HG02610 (cell line): ENCODE measurements around the gene CCND1.

Experiments
- ATAC-seq: cut with Tn5 transposase; IDR thresholded peaks from one replicate; pipeline ENCODE4 v1.9.1; 2021; ENCODE audit warnings: mild to moderate bottlenecking, moderate library complexity; ENCODE audit not compliant: unreplicated experiment

CCND1 gene

DNA sequence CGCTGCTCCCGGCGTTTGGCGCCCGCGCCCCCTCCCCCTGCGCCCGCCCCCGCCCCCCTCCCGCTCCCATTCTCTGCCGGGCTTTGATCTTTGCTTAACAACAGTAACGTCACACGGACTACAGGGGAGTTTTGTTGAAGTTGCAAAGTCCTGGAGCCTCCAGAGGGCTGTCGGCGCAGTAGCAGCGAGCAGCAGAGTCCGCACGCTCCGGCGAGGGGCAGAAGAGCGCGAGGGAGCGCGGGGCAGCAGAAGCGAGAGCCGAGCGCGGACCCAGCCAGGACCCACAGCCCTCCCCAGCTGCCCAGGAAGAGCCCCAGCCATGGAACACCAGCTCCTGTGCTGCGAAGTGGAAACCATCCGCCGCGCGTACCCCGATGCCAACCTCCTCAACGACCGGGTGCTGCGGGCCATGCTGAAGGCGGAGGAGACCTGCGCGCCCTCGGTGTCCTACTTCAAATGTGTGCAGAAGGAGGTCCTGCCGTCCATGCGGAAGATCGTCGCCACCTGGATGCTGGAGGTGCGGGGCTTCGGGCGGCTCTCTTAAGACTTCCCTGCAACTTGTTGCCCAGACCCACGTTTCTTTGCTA, at the start of gene CCND1:
Gene CCND1, plus strand, starts transcription at position 162 of the 587 bp plus-strand sequence. Its CDS starts 158 bp downstream, at position 320.
- no peak for ATAC-seq

DNA sequence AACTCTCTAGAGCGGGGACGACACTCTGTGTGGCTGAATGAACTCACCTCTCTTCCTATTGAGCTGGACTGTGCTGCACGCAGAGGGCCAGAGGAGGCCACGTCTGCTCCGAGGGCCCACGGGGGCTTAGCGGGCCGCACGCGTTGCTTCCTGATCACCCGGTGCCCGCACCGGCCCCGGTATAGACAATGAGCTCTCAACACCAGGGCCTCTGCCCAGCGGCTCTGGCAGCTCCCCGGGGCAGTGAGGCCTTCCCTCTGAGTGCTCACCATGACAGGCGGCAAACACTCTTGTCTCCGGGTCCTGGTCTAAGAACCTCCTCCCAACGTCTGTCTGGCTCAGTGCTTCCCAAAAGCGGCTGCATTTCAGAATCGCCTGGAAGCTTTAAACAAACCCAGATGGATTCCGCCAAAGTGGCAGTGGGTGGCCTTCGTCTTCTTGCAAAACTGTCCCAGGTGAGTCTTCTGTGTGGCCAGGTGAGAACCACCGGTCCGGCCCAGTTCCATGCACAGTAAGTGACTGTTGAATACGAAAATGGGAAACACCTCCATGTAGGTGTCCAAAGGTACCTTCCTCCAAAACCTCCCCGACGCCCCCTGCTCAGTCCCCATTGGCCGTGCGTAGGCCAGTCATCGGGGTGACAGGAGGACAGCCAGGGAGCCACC, 47.8 kb upstream of the CCND1 start:
- no peak for ATAC-seq

DNA sequence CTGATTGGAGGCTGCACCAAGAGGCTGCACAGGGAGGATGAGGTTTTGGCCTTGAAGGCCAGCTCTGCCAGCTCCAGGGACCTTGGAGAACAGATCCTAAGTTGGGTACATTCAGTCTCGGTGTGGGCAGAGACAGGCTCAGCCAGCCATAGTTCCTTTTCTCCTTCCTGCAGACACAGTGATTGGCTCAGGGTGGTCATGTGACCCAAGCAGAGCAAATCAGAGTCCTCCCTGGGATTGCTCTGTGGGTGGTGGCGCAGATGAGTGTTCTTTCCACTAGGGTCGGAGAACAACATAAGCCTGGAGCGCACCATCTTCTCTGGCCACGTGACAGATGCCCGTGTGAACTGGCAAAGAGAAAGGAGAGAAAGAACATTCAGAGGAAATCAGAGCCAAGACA, 47.1 kb upstream of the CCND1 start:
- no peak for ATAC-seq

DNA sequence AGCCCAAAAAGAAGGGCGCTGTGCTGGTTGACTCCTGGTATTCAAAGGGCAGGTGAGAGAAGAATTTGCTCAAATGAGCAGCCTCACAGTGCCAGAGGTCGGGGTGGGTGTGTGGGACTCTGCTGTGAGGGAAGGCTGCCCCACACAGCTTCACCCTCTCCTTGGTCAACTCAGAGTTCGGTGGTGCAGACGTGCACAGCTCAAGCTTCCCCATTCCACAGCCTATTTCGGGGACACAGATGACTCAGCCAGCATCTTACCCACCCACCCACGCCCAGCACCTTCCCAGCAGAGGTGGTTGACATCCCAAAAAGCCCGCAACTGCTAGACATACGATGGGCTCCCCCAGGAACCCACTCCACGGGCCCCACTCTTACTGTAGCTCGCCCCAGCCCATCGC, 46.5 kb upstream of the CCND1 start:
- no peak for ATAC-seq

DNA sequence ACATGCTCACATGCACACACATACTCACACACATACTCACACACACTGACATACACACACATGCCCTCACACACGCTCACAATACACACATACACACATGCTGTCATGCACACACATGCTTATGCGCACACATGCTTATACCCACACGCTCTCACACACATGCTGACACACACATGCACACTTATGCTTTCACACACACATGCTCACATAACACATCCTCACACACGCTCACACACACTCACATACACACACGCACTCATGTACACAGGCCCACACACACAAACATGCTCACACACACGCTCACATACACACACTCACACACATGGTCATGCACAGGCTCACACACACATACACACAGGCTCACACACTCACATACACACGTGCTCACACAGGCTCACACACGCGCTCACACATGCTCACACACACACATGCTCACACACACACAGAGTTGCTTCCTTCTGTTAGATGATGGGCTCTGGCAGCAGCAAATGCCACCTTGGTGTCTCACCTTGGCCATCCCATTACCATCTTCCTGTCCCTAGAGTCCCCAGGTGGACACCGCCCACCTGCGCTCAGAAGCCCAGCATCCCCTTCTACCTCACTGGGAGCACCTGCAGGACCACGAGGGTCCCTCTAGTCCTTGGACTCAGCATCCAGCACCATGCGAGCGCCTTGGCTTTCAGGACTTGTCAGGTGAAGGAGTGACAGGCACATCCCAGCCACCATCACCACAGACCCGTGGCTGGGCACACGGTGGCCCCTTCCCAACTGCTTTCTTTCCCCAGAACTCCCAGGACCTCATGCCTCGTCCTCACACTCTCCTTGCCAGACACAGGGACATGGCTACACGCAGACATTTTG, 44.9 kb upstream of the CCND1 start:
- ATAC-seq, result no peak

DNA sequence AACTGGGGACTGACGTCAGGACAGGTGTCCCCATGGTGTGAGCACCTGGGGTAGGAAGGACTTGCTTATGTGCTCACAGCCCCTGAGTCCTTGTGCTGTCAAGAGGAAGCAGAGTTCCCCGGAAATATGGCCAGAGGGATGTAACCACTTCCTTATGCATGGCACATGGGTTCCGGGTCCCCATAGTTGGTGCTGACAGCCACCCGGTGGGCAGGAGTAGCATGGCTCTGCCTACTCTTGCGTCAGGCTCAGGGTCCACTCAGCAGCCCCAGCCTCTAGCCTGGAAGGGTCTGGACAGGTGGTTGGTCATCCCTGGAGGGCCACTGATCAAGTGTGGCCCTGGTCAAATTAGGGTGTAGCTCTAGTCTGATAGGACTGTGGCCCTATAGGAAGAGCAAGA, 42.8 kb upstream of the CCND1 start:
- ATAC-seq, result no peak

DNA sequence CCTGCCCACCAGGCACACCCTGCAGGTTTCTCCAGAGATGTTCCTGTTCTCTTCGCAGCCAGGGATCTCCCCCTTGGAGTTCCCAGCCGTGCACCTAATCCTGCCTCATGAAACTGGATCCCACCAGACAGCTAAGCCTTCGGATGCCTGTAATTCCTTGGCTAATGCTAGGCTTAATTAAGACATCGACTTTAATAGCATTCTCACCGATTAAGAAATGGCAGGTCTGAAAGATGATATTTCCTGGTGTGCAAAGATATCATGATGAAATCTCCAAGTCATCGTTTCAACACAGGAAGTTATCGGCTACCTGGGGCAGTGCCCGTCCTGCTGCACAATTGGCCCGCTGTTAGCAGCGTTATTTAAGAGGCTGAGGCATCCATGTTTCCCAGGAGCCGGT, 41.5 kb upstream of the CCND1 start:
- ATAC-seq, result no peak

DNA sequence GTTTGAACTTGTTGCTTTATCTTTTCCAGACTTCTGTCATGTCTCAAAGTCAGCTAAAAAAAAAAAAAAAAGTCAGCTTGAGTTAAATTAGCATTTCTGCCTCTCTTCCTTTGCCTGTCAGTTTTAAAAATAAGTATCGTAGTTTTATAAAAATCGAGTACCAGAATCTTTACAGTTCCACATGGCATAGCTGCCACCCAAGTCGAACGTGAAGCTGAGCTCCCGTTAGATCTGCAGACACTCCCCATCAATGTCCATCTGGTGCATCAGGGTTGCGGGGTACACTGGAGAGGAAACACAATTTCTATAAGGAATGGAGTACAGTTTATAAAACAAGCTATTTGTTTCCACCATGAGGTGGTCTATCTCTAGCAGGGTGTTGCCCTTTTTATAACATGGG, 41.0 kb upstream of the CCND1 start:
- no peak for ATAC-seq

DNA sequence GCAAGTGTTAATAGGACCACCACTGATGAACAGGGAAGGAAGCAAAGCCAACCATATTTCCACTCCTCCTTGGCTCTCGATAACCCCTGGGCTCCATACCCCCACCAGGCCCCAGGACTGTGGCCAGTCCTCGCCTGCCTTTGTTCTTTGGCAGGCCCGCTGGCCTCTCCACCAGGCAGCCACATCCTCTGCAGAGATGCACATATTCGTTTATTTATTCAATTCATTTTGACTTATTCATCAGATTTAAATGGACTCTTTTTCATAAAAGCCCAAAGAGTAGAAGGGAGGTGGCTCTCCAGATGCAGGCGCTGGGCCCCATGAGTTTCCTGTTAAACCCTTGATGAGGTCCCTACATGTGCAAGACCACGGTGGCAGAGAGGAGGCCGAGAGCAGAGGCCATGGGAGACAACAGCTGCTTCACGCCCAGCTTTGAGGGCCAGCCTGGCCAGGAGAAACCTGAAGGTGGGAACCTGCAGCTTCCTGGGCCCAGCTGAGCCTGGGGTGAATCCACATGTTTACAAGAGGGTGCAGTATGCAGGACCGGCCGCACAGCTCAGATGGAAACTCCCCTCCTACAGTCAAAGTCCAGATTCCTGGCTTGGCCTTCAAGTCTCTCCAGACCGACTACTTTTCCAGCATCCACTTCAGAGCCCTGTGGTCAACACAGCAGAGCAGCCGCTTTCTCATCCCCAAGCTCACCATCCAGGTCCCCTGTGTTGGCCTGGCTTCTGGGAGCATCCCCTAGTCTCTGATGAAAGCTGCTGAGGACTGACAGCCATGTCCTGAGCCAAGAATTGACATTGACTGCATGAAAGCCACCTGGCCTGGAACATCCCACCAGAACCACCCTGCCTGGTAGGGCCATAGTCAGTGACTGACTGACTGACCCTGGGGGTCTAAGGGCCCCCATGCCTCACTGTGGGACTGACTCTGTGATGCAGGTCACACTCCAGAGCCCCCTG, 39.7 kb upstream of the CCND1 start:
- no peak for ATAC-seq

DNA sequence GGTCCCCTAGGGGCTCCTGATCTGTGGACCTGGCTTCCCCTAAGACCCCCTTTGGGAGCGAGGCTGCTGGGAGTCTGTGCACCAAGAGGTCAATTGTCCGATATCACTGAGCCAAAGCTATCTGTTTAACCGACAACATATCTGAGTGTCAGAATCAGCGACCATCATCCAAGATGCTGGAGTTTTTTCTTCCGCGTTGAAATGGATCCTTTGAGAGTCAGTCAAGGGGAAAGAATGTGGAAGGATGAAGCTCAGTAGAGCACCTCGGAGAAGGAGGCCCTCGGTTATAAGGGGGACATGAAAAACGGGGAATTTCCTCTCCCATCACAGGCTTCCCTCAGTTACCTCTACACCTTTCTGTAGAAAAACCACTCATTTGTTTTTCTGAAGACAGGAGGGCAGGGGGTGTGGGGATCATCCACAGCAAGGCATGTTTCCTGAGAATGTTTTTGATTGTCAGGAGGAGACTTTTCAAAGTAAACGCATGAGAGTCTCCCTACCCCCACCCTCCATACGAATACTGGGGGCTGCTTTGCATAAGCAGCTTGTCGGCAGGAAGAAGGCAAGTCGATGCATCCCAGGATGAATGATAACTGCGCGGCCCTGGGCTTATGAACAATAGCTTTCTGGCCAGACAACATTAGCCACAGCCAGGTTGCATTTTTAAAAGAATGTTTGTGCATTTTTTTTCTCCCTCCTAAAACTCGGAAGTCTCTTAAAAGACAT, 37.7 kb upstream of the CCND1 start:
- ATAC-seq, result no peak

DNA sequence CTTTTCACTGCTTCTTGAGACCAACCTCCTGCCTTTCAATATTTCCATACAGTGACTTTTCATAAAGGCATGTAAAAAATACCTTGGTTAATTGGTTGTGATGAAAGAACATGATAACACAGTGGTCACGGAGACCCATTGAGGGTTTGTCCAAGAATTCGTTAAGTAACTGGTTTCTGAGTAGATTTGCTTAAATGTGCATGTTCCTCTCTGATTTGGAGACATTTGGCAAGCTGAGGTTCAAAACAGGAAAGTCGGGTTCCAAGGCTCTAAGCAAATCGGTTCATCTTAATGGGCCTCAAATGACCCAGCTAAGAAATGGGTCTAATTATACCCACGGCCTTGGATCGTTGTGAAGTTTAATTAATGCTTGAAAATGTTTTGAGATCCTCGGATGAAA, 36.9 kb upstream of the CCND1 start:
- no peak for ATAC-seq

DNA sequence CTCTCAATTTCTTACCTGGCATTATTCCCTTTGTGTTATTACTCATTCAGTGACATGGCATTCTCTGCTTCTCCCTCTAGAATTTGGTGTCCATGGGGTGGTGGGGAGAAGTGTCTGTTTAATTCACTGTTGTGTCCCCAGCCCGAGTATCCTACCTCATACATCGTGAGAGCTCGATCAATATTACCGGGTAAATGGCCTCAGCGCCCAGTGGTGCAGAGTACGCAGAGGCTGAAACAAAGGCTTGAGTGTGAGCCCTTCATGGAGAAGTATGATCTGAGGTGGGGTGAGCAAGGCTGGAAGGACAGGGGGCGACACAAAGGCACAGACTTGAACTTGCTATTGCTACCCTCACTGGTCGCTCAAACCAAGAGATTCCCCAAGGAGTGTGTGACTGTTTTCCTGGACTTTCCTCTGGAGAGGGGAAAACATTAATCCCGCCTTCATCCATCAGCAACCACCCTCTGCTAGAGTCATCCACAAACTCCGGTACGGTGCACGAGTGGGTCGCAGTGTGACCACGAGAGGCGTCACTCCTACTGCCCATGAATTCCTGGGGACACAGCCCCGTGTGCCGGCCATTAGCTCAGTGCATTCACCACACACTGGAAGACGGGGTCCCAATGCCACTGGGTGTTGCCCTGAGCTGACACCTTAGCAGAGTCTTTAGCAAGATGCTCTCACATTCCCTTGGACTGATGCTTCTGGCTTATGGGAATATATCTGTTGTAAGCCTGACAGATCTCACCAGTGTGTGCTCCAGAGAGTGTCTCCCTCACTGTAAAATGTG, 35.0 kb upstream of the CCND1 start:
- no peak for ATAC-seq

DNA sequence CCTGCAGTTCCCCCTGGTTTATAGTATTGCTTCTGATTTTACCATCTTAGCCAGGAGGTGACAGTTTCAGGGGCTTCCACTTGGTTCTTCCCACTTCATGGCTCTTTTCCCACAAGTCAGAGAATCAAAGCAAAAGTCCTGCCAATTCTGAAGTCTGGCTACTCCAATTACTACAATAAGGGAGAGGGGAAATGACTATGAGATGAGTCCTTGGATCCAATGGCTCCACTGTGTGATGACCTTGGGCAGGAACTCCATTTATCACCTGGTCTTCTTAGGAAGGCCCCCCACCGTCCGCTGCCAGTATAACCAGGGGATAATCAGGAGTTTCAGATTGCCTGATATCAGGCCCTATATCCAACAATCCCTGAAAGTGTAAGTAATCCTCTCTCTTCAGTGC, 31.6 kb upstream of the CCND1 start:
- ATAC-seq, result no peak

DNA sequence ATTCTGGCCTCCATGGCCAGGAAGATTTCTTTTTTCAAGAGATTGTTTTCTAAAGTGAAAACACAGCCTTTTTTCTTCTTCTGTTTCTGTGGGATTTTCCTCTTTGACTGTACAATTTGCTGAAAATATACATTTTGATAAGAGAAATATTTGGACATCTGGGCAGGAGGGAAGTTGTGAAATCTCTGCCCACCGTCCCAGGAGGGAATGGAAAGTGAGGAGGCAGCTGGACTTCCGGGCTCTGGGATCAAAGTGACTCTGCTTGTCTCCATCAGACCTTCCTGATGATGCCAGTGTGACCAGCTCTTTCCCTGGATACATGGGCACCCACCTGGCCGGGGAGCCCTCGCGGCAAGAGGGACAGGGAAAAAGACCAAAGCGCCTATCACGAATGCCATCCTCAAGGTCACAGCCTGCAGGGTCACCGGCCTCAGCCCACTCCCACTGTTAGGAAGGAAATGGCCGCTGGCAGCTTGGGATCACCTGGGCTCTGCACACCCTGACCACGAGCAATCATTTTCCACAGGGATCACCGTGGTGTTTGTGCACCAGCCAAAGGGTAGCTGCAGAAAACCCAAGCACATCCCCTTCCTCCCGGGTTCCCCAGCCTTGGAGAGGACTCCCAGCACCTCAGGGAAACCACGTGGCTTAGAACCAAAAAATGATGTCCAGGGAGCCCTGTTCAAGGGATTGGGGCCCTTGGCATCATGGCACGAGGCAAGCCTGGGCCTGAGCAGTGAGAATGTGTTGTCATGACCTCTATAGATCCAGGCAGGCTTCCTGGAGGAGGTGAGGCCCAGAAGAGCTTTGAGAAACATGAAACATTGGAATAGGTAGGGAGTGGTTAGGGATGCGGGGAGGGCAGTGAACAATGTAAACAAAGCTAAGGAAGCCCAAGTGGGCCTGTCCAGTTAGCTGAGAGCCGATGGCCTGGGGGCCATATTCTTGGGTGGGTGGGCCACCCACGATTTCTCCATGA, 29.1 kb upstream of the CCND1 start:
- no peak for ATAC-seq

DNA sequence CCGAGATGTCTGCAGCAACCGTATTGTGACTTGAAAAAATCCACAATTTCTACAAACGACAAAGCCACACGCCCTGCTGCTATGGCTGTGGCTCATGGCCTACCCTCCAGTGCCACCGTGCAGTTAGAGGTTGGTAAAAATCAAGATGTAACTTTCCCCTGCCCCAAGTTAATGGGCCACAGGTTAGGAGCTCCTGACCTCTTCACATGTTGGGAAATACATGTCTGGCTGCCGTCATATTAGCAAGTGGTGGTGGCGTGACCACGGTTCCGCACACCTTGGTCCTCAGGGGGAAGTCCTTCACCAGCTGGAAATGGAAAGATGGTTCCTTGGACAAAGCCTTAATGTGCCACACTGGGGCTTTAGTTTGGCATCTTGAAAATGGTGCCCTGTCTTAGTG, 27.4 kb upstream of the CCND1 start:
- no peak for ATAC-seq

DNA sequence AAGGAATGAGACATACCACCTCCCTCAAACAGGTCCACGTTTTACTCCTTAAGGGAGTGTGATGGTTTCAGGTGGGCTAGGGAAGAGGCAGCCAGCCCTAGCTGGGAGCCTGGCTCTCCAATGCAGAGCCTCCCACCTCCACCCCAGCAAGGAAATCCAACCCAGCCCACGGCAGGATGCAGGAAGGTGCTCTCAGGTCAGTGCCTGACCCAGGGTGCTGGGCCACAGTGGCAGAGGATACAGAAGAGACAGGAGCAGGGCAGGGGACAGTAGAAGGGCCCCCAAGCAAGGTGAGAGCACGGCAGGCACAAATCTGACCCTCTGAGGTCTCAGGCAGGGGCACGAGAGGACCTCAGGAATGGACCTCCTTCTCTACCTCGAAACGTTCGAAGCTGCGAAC, 26.9 kb upstream of the CCND1 start:
- no peak for ATAC-seq

DNA sequence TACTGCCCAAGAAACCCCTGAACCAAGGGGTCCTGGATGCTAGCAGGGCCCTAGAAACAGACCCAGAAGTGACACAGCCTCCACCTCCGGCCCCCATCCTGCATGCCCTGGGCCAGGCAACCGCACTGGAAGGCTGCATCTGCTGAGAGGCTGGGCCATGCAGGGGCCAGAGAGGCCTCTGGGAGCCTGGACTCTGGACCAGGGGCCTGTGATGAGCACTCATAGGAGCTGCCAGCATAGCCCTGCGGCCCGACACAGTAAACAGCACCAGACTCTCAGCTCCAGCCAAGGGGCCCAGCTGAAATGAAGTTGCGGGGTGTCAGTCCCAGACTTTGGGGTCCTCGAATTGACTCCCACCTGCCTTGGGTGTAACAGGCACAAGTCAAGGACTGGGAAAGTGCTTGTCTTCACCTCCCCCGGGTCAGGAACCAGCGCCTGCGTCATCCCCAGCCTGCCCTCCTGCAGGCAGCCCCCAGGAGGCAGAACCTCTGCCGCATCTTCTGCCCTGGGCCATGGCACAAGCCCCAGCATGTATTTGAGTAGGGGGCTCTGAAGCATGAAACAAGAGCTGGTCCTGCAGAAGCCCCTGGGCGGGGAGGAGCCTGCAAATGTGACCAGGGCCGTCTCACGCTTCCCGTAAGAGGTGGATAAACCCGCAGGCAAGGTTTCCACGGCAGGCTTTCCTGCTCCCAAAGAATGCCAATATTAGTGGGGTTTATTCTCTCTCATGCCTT, 25.2 kb upstream of the CCND1 start:
- ATAC-seq, result no peak

DNA sequence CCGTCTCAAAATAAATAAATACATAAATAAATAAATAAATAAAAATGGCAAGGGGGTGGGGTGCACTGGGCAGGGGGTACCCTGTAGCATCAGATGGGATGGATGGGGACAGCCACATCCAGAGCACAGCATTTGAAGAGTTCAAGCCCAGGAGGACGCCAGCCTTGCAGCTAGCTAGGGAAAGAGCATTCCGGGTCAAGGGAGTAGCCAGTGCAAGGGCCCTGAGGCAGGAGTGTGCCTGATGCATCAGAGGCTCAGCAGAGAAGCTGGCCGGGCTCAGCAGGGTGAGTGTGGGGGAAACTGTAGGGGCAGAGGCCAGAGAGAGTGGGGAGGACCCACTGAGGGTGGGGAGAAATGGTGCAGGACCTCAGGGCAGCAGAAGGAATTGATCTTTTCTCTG, 23.7 kb upstream of the CCND1 start:
- no peak for ATAC-seq
